Globus pallidus (tissue), 1 donor: ENCODE results near the gene TCF4.

Experiments used
- DNase-seq: peaks from one replicate; pipeline ENCODE4 v3.0.0-alpha.2; 2015; ENCODE audit warnings: low spot score

Gene TCF4

GRCh38 chr18:55179835-55180234 lies 408.2 kb downstream of the TCF4 start:
- DNase-seq = no peak

- no peak for DNase-seq
Measured at GRCh38 chr18:55179425-55179824, 408.6 kb downstream of the TCF4 start.

DNA sequence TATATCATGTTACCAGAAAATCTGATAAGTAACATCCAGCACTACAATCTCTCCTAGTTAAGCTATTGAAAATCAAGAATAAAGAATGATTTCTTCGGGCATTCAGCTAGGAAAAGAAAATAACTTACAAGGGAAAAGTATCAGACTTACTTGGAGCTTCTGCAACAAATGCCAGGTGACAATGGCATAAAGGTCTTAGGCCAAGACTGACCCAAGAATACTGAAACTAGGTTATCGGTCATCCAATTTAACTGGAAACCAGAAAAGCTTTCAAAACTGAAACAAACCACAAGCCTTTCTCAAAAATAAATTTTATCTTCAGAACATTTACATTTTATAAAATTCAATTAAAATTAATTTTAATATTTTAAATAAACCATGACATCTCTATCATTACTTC lies 414.7 kb downstream of the TCF4 start:
- no peak for DNase-seq
